HG03378 (cell line): ENCODE data around the gene HSD3B2.
"Not testable (repeated sequence)": the region's sequence is repeated elsewhere in the genome, so short reads cannot be mapped to it uniquely, and the experiment has no call there.

Source experiments
- ATAC-seq: cut with Tn5 transposase; IDR thresholded peaks from one replicate; pipeline ENCODE4 v1.9.1; 2021; ENCODE audit warnings: mild to moderate bottlenecking, moderate library complexity; ENCODE audit not compliant: unreplicated experiment

Gene HSD3B2

GRCh38 chr1:119414950-119415349 lies at the start of gene HSD3B2:
HSD3B2 (plus strand) TSS chr1:119415150; CDS start chr1:119415420, 270 bp downstream.
- ATAC-seq = no peak

GRCh38 chr1:119366424-119366823 lies 48.5 kb upstream of the HSD3B2 start:
- ATAC-seq = no peak

- no peak for ATAC-seq
Observed at GRCh38 chr1:119367432-119368124, 47.4 kb upstream of the HSD3B2 start.

- ATAC-seq = no peak
Observed at GRCh38 chr1:119368554-119368953, 46.4 kb upstream of the HSD3B2 start, which contains the start of gene HAO2. HAO2 (plus strand) TSS chr1:119368785; CDS start chr1:119381086, 12,301 bp downstream.

- ATAC-seq = no peak
Observed at GRCh38 chr1:119370748-119371147, 44.2 kb upstream of the HSD3B2 start.

- no peak for ATAC-seq
Observed at GRCh38 chr1:119371815-119372214, 43.1 kb upstream of the HSD3B2 start.

- no peak for ATAC-seq
Observed at GRCh38 chr1:119372503-119373086, 42.4 kb upstream of the HSD3B2 start.

GRCh38 chr1:119373465-119373864 lies 41.5 kb upstream of the HSD3B2 start:
- ATAC-seq = no peak

GRCh38 chr1:119374208-119374874 lies 40.6 kb upstream of the HSD3B2 start:
- peak; percentile 45 for ATAC-seq

- ATAC-seq = peak; percentile 51
Observed at GRCh38 chr1:119375366-119375765, 39.6 kb upstream of the HSD3B2 start.

GRCh38 chr1:119376594-119376993 lies 38.4 kb upstream of the HSD3B2 start:
- ATAC-seq = no peak

- not testable (repeated sequence) for ATAC-seq
Observed at GRCh38 chr1:119377594-119377993, 37.4 kb upstream of the HSD3B2 start.

- ATAC-seq = no peak
Observed at GRCh38 chr1:119379117-119379516, 35.8 kb upstream of the HSD3B2 start.

GRCh38 chr1:119380304-119380703 lies 34.6 kb upstream of the HSD3B2 start:
- no peak for ATAC-seq

GRCh38 chr1:119380983-119381662 lies 33.8 kb upstream of the HSD3B2 start:
- no peak for ATAC-seq

- ATAC-seq = no peak
Observed at GRCh38 chr1:119384591-119384990, 30.4 kb upstream of the HSD3B2 start.

- no peak for ATAC-seq
Observed at GRCh38 chr1:119385650-119386049, 29.3 kb upstream of the HSD3B2 start.

- no peak for ATAC-seq
Observed at GRCh38 chr1:119387858-119388257, 27.1 kb upstream of the HSD3B2 start.

- ATAC-seq = no peak
Observed at GRCh38 chr1:119388450-119388849, 26.5 kb upstream of the HSD3B2 start.

- no peak for ATAC-seq
Observed at GRCh38 chr1:119390526-119390925, 24.4 kb upstream of the HSD3B2 start.

GRCh38 chr1:119391749-119392148 lies 23.2 kb upstream of the HSD3B2 start:
- ATAC-seq = no peak
